ENCODE measurements around the gene SLC25A44.
A peak's percentile ranks its signal among the peaks of the same experiment; 100 is the strongest.

The SLC25A44 gene

DNA sequence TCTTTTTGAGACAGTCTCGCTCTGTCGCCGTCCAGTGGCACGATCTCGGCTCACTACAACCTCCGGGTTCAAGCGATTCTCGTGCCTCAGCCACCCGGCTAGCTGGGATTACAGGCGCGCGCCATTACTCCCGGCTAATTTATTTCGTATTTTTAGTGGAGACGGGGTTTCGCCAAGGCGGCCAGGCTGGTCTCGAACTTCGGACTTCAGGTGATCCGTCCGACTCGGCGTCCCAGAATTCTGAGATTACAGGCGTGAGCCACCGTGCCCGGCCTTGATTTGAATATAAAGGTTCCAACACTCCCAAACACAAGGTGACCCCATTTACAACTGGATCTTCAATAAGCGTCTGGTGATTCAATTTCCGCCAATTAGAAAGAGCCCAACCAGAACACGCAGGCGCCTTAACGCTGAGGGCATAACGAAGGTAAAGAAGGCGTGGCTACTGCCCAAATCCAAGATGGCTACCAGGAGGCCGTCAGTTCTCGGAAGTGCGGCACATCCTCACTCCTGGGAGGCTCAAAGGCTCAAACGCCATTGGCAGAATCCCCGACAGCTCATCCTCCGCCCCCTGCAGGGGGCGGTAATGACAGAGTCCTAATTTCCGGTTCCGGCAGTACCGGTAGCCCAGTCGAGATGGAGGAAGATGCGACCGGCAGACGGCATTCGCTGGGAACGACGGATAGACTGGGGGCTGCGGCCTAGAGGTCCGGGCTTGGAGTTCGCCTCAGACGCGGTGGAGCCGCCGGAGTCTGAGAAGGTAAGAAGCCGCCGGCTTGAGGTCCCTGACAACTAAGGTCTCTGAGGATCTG, at the start of gene SLC25A44:
SLC25A44 (plus strand) TSS at position 617 of the 812 bp plus-strand sequence. CDS start 5,744 bp downstream, outside the sequence.
- peak; percentile 99 for DNase-seq

GRCh38 chr1:156144742-156145141, 49.2 kb upstream of the SLC25A44 start:
- no peak for DNase-seq

GRCh38 chr1:156145650-156146019, 48.3 kb upstream of the SLC25A44 start:
- no peak for DNase-seq

GRCh38 chr1:156146020-156146768, 47.7 kb upstream of the SLC25A44 start:
- DNase-seq, result peak; percentile 75

GRCh38 chr1:156146769-156147405, 47.0 kb upstream of the SLC25A44 start:
- no peak for DNase-seq

DNA sequence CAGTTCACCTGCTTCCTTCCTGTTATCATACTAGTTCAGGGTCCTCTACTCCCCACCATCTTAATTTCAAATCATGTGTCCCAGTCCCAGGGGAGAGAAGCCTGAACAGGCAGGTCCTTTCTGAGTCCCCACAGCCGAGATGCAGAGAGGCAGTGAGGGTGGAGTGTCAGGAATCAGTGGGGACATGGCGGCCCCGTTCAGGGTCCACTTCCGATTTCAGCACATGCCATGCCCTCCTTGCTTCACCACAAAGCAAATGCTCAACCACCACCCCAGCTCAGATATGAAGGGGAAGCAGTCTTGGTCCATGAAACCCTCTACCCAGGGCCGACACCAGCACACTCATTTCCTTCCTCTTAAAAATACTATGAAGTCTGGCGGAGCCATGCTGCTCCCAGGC, 45.7 kb upstream of the SLC25A44 start:
- DNase-seq, result no peak

- DNase-seq, result no peak
Observed at GRCh38 chr1:156149374-156150332, 44.3 kb upstream of the SLC25A44 start.

DNA sequence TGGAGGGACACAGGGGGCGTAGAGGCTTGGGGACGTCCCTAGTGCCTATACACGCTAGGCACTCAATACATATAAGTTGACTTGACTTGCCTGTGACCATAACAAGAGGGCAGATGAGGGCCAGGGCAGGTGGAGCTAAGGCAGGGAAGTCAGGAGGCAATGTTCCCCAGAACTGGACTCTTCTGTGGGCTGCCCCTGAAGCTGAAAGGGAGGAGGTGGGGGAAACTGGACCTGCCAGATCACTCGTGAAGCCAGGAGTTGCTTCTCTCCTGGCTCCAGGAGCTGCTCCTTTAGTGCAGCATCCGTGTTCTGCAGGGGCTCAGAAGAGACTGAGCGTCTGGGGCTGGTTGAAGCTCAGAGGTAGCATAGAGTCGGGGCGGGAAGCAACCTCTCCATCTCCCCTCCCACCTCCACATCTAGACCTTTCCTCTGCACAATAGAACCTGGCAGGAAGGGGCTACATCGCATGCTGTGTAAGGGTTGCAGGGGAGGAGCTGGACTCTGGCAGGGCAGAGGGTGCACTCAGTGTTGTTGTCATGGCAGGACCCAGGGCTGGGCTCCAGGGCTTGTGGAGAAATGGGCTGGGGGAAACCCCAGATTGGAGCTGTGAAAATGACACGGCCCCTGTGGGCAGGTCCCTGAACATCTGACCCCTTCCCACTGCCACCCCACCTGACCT, 43.4 kb upstream of the SLC25A44 start:
- DNase-seq, result no peak

GRCh38 chr1:156151093-156151688, 42.7 kb upstream of the SLC25A44 start:
- DNase-seq, result no peak

GRCh38 chr1:156152628-156153027, 41.3 kb upstream of the SLC25A44 start:
- no peak for DNase-seq

DNA sequence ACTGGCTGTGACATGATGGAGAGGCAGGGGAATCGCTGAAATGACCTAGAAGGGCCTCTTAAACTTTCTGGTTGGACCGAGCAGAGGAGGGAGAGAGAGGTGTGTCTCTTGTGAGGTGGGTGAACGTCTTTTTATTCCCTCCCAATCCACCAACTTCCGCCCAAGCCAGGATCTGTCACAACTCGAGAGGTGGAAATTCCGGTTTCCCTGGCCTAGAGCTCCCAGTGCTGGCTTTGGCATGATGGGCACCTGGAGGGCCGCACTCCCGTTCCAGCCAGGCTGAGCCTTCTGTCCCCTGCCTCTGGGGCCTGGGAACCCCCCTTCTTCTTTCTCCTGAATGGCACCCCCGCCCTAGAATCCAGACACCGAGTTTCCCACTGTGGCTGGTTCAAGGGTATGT, 40.5 kb upstream of the SLC25A44 start, which contains the start of gene SEMA4A:
SEMA4A (plus strand) TSS at position 224 of the 400 bp plus-strand sequence. CDS start 994 bp downstream, outside the sequence.
- no peak for DNase-seq

DNA sequence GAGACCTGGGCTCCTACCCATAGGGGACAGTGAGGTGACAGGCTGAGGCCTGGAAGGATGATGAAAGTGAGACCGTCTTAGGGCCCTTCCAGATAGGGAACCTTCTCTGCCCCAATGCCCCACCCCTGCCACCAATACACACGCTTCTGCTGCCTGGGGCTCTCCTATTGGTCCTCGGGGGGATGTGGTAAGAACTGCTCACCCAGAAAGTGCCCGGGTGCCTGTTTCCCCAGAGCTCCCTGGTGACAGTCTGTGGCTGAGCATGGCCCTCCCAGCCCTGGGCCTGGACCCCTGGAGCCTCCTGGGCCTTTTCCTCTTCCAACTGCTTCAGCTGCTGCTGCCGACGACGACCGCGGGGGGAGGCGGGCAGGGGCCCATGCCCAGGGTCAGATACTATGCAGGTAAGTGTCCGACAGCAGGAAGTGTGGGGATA, 39.6 kb upstream of the SLC25A44 start:
- no peak for DNase-seq

DNA sequence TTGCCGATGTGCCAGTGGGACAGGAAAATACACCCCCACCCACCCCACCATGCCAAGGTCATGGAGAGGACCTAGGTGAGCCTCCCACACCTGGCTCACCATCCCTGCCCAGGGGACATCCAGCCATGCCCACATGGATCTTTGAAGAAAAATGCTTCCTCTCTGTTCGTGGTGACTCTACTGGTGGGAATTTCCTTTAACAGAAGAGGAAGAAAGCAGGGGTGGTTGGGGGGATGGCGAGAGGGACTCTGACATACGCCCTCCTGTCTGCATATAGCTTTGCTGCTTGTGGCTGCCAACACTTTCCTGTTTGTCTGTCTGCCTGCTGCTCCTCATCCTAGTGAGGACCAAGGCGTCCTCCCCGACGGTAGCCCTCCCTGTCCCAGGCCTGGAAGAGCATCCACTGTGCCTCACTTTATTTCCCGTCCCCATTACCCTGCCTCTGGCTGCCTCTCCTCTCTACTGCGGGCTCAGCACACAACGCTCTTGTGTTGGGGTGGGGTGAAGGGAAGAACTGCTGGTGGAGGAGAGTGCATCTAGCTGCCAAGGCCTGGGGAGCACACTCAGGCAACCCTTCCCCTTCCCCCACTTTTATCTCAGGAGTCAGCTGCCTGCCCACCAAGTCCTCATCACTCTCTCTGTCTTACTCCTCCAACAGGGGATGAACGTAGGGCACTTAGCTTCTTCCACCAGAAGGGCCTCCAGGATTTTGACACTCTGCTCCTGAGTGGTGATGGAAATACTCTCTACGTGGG, 38.0 kb upstream of the SLC25A44 start:
- no peak for DNase-seq

GRCh38 chr1:156157506-156157905, 36.4 kb upstream of the SLC25A44 start:
- DNase-seq, result no peak

GRCh38 chr1:156157966-156158365, 35.9 kb upstream of the SLC25A44 start:
- DNase-seq, result no peak

DNA sequence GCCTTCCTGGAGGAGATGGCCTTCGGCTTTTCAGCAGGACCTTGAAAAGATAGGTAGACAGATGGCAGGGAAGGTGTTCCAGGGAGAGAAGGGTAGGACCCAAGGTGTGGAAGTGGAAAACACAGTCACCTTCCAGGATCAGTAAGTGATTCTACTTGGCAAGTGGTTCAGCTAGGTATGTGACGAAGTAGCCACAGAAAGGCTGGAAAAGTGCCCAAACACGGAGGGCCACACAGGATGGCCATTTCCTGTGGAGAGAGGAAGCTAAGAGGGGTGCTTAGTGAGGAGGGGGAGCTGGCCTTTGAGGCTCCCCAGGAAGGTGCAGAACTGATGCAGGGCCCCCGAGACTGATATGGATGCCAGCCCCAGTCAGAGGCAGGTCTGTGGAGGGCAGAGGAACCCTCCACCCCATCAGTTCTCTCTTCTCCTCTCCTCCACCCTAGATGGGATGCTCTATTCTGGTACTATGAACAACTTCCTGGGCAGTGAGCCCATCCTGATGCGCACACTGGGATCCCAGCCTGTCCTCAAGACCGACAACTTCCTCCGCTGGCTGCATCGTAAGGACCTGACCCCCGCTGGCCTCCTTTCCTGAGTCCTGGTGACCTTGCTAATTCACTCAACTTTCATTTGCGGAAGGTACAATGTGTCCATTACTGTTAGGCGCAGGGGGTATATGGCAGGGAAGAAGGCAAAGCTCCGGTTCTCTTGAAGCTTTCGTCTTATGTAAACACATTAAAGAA, 33.7 kb upstream of the SLC25A44 start:
- DNase-seq, result no peak

GRCh38 chr1:156160743-156161171, 33.1 kb upstream of the SLC25A44 start:
- DNase-seq, result peak; percentile 87

DNA sequence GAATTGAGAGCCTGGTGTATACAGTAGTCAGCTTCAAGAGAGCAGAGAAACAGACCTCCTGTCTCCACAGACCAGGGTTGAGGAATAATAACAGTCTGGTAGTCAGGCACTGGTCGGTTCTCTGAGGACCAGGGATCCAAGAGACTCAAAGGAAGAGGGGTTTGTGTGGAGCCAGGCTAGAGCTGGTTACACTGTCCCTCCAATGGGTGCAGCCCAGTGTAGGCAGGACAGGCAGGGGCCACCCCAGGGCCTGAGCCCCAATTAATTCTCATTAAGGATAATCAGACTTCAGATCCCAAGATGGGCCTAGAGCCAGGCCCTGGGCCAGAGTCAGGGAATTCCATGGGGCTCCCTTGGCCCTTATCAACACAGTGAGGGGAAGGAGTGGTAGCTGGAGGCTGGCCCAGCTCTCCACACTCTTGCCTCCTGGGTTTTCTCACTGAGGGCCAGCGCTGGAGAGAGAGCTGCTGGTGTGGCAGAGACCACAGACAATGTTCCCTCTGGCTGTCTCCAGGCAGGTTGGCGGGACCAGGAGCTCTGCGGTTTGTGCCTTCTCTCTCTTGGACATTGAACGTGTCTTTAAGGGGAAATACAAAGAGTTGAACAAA, 31.4 kb upstream of the SLC25A44 start:
- DNase-seq, result no peak

DNA sequence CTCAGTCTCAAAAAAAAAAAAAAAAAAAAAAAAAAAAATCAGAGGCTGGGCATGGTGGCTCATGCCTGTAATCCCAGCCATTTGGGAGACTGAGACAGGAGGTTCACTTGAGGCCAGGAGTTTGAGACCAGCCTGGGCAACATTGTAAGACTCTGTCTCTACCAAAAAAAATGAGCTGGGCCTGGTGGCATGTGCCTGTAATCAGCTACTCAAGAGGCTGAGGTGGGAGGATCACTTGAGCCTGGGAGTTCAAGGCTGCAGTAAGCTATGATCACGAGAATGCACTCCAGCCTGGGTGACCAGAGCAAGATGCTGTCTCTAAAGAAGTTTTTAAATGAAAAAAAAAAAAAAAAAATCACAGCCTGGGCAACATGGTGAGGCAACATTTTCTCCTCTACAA, 30.2 kb upstream of the SLC25A44 start:
- DNase-seq, result no peak

All from activated effector memory CD4-positive, alpha-beta T cell treated with anti-CD3 and anti-CD28 coated beads, Interleukin-2, amount 50 U/mL, for 16 hours (primary cell).